Upper lobe of left lung (tissue), 4 donors: ENCODE data around the gene OTOGL.

Experiments
- CTCF ChIP-seq, 6 experiments: fragments of 450-650 bp in 4 of 6; fragments of 200-600 bp in 2 of 6; sonication (generic) in 2 of 6; IDR thresholded peaks; one replicate each; pipeline ENCODE4 v1.5.1; 2016 to 2019; ENCODE audit warnings: antibody characterized with exemption in 6 of 6
- EP300 ChIP-seq, 4 donors: sonication (generic); formaldehyde crosslinking; IDR thresholded peaks; one replicate each; pipeline ENCODE4 v1.5.1; 2017; ENCODE audit warnings: antibody characterized with exemption in 4 of 4, control low read depth in 2 of 4
- POLR2A ChIP-seq, 4 donors: fragments of 450-650 bp; IDR thresholded peaks; one replicate each; pipeline ENCODE4 v1.5.1; 2016 to 2017; ENCODE audit warnings: antibody characterized with exemption in 4 of 4, mild to moderate bottlenecking in 2 of 4
- POLR2AphosphoS5 ChIP-seq, 2 donors: sonication (generic); formaldehyde crosslinking; IDR thresholded peaks; one replicate each; pipeline ENCODE4 v1.5.1; 2017; ENCODE audit warnings: antibody characterized with exemption in 2 of 2

DNA sequence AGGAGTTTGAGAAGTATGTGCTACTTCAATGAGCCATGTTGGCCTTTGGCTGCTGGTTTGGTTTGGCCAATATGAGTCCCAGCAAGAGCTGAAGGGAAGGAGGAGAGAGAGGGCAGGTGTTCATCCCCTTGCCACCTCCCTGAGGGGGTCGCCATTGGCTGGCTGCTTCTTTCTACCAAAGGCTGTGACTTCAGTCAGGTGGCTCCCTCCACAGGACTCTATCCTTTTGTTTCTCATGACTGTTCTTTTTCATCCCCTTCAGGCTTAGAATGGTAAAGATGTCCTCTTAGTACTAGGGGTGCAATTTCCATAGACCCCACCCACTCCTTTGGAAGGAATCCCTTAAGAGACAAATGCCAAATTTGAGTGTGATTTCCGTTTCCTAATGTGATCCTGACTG lies 31.2 kb upstream of the OTOGL start:
- TF ChIP-seq CTCF (IDR thresholded peaks at IDR 0.05) (no peak), EP300 (IDR thresholded peaks at IDR 0.05) (no peak), POLR2AphosphoS5 (IDR thresholded peaks at IDR 0.05) (no peak), POLR2A (IDR thresholded peaks at IDR 0.05) (no peak)
